ENCODE data around the gene IPO13. TPM values are rescaled to one million over a fixed set of nuclear protein-coding genes. Genes with fewer than 3 reads are reported as not detected.

IPO13 gene
- total and polyA plus RNA-seq, 10 of the 15 experiments (the other 5 are each of a cell fraction or from before 2014, with no cell fraction given), result 7.1 to 26.6 (median 15.9) TPM

DNA sequence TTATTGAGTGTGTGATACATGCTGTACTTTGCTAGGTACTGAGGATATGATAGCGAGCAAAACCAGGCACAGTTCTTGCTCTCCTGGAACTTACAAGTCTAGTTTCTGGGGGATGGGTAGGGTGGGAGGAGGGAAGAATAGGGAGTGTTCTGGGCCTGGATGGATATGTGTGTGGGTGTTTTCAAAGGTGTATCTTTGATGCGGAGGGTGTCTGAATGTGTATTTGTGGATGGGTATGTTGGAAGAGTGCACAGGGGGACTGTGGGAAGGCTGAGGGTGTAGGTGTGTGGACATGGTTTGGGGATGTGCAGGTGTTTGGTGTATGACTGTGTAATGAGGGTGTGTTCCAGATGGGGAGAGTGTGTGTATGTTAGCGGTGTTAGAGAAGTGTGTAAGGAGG, 18.6 kb downstream of the IPO13 start (continued):
- TF ChIP-seq, protein P1, sequence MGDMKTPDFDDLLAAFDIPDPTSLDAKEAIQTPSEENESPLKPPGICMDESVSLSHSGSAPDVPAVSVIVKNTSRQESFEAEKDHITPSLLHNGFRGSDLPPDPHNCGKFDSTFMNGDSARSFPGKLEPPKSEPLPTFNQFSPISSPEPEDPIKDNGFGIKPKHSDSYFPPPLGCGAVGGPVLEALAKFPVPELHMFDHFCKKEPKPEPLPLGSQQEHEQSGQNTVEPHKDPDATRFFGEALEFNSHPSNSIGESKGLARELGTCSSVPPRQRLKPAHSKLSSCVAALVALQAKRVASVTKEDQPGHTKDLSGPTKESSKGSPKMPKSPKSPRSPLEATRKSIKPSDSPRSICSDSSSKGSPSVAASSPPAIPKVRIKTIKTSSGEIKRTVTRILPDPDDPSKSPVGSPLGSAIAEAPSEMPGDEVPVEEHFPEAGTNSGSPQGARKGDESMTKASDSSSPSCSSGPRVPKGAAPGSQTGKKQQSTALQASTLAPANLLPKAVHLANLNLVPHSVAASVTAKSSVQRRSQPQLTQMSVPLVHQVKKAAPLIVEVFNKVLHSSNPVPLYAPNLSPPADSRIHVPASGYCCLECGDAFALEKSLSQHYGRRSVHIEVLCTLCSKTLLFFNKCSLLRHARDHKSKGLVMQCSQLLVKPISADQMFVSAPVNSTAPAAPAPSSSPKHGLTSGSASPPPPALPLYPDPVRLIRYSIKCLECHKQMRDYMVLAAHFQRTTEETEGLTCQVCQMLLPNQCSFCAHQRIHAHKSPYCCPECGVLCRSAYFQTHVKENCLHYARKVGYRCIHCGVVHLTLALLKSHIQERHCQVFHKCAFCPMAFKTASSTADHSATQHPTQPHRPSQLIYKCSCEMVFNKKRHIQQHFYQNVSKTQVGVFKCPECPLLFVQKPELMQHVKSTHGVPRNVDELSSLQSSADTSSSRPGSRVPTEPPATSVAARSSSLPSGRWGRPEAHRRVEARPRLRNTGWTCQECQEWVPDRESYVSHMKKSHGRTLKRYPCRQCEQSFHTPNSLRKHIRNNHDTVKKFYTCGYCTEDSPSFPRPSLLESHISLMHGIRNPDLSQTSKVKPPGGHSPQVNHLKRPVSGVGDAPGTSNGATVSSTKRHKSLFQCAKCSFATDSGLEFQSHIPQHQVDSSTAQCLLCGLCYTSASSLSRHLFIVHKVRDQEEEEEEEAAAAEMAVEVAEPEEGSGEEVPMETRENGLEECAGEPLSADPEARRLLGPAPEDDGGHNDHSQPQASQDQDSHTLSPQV (IDR thresholded peaks at IDR 0.05), result no peak
- no peak for TF ChIP-seq NBN (IDR thresholded peaks at IDR 0.05)
- TF ChIP-seq ZNF687 (IDR thresholded peaks at IDR 0.05), result no peak
- no peak for TF ChIP-seq NR2C1 (IDR thresholded peaks at IDR 0.05)
- TF ChIP-seq BRCA1 (IDR thresholded peaks at IDR 0.05; ENCODE audit: low read depth, low read length), result no peak
- no peak for TF ChIP-seq EGR1 (IDR thresholded peaks at IDR 0.05; ENCODE audit: borderline replicate concordance in 1 of 2, low read depth in 2 of 2, low read length in 2 of 2)
- no peak for TF ChIP-seq PML (IDR thresholded peaks at IDR 0.05; ENCODE audit: low read length)
- no peak for TF ChIP-seq RFX5 (IDR thresholded peaks at IDR 0.05; ENCODE audit: low read depth, low read length)

All from GM12878 (cell line).